ENCODE measurements around the gene USP12. TPM values are rescaled to one million over a fixed set of nuclear protein-coding genes. Genes with fewer than 3 reads are reported as not detected.

Gene USP12
- total RNA-seq, 2 experiments from 2014 or later: 35.7 to 40.1 TPM

GRCh38 chr13:27088619-27089018 lies 83.0 kb downstream of the USP12 start:
- DNase-seq (no peak), ATAC-seq (no peak)
- H3K4me3 Mint-ChIP-seq: no peak overlapping the region
- no peaks in the 10 kb centered on the region for H3K4me1 Mint-ChIP-seq (ENCODE audit: low read depth)
- peaks cover 55% of the 10 kb centered on the region for H3K36me3 Mint-ChIP-seq (ENCODE audit: low read depth)
- CTCF ChIA-PET: no interaction called here
- intact Hi-C loops (cut with micrococcal nuclease): no loop called here
- no peaks in the 10 kb centered on the region for H3K9me3 Mint-ChIP-seq
- POLR2A ChIA-PET: interaction anchor here (0.6 kb wide), 1 partner anchor 40 kb away, joined by 3 read pairs; no protein-coding TSS in a partner anchor
- no peaks in the 10 kb centered on the region for H3K27me3 Mint-ChIP-seq
- H3K27ac Mint-ChIP-seq: no peak overlapping the region
- no peak for TF ChIP-seq CTCF (IDR thresholded peaks at IDR 0.05)

GRCh38 chr13:27086599-27087265 lies 84.9 kb downstream of the USP12 start:
- ChIA-PET CTCF (interaction anchor here (0.9 kb wide), 1 partner anchor 101 kb away, joined by 3 read pairs; no protein-coding TSS in a partner anchor), POLR2A (interaction anchor here (0.6 kb wide), 1 partner anchor 11 kb away, joined by 3 read pairs; no protein-coding TSS in a partner anchor)
- ATAC-seq (no peak), DNase-seq (no peak)
- Mint-ChIP-seq H3K27ac (no peak overlapping the region), H3K27me3 (no peaks in the 10 kb centered on the region), H3K9me3 (no peaks in the 10 kb centered on the region), H3K4me1 (ENCODE audit: low read depth) (peaks cover 4% of the 10 kb centered on the region), H3K36me3 (ENCODE audit: low read depth) (peaks cover 51% of the 10 kb centered on the region), H3K4me3 (no peak overlapping the region)
- no peak for TF ChIP-seq CTCF (IDR thresholded peaks at IDR 0.05)
- intact Hi-C loops (cut with micrococcal nuclease): no loop called here

DNA sequence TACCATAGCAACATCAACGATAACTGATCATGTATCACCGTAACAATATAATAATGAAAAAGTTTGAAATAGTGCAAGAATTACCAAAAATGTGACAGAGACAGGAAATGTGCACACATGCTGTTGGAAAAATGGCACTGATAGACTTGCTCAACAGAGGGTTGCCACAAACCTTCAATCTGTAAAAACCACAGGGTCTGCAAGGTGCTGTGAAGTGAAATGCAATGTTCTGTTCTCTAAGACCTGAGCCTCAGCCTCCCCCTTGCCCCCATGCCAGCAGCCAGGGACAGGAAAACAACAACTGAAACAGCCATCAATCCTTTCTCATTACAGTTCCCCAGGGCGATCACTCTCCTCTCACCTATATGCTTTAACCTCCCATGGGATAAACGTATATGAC lies 88.4 kb downstream of the USP12 start:
- intact Hi-C loops (cut with micrococcal nuclease): no loop called here
- CTCF ChIA-PET: no interaction called here
- H3K27me3 Mint-ChIP-seq: no peaks in the 10 kb centered on the region
- DNase-seq: no peak
- H3K9me3 Mint-ChIP-seq: no peaks in the 10 kb centered on the region
- POLR2A ChIA-PET: no interaction called here
- no peak for ATAC-seq
- TF ChIP-seq CTCF (IDR thresholded peaks at IDR 0.05): no peak
- no peak overlapping the region for H3K4me3 Mint-ChIP-seq
- H3K4me1 Mint-ChIP-seq (ENCODE audit: low read depth): peaks cover 13% of the 10 kb centered on the region
- H3K27ac Mint-ChIP-seq: no peak overlapping the region
- peaks cover 45% of the 10 kb centered on the region for H3K36me3 Mint-ChIP-seq (ENCODE audit: low read depth)

GRCh38 chr13:27081893-27082679 lies 89.5 kb downstream of the USP12 start:
- Mint-ChIP-seq H3K4me1 (ENCODE audit: low read depth) (peaks cover 13% of the 10 kb centered on the region), H3K27me3 (no peaks in the 10 kb centered on the region), H3K9me3 (no peaks in the 10 kb centered on the region), H3K4me3 (no peak overlapping the region), H3K36me3 (ENCODE audit: low read depth) (peaks cover 39% of the 10 kb centered on the region), H3K27ac (no peak overlapping the region)
- no peak for TF ChIP-seq CTCF (IDR thresholded peaks at IDR 0.05)
- POLR2A ChIA-PET: no interaction called here
- CTCF ChIA-PET: no interaction called here
- ATAC-seq: no peak
- intact Hi-C loops (cut with micrococcal nuclease): no loop called here
- DNase-seq: no peak
